HG02973 (cell line): ENCODE data around the gene SEC23B.
"Not testable (repeated sequence)": the region's sequence is repeated elsewhere in the genome, so short reads cannot be mapped to it uniquely, and the experiment has no call there.

Source experiments
- ATAC-seq: cut with Tn5 transposase; IDR thresholded peaks from one replicate; pipeline ENCODE4 v1.9.1; 2021; ENCODE audit warnings: moderate library complexity; ENCODE audit not compliant: unreplicated experiment

The SEC23B gene

GRCh38 chr20:18524646-18525045 is 16.9 kb downstream of the SEC23B start:
- no peak for ATAC-seq

- not testable (repeated sequence) for ATAC-seq
Observed at GRCh38 chr20:18526761-18527160, 19.0 kb downstream of the SEC23B start.

GRCh38 chr20:18527339-18527738 is 19.6 kb downstream of the SEC23B start:
- no peak for ATAC-seq

GRCh38 chr20:18527836-18528235 is 20.1 kb downstream of the SEC23B start:
- no peak for ATAC-seq

GRCh38 chr20:18529041-18529440 is 21.3 kb downstream of the SEC23B start:
- no peak for ATAC-seq

- ATAC-seq: no peak
Observed at GRCh38 chr20:18532626-18533025, 24.9 kb downstream of the SEC23B start.

GRCh38 chr20:18533491-18533890 is 25.8 kb downstream of the SEC23B start:
- ATAC-seq: no peak

GRCh38 chr20:18533978-18534644 is 26.4 kb downstream of the SEC23B start:
- ATAC-seq: no peak

- ATAC-seq: no peak
Observed at GRCh38 chr20:18537651-18538050, 29.9 kb downstream of the SEC23B start.

- no peak for ATAC-seq
Observed at GRCh38 chr20:18541741-18542140, 34.0 kb downstream of the SEC23B start.

GRCh38 chr20:18543216-18543615 is 35.5 kb downstream of the SEC23B start:
- ATAC-seq: no peak

GRCh38 chr20:18543932-18544331 is 36.2 kb downstream of the SEC23B start:
- no peak for ATAC-seq

- no peak for ATAC-seq
Observed at GRCh38 chr20:18545566-18545965, 37.8 kb downstream of the SEC23B start.

- no peak for ATAC-seq
Observed at GRCh38 chr20:18548465-18548864, 40.7 kb downstream of the SEC23B start.

GRCh38 chr20:18553746-18554145 is 46.0 kb downstream of the SEC23B start:
- ATAC-seq: no peak

- peak; percentile 99 for ATAC-seq
Observed at GRCh38 chr20:18566892-18567738, 59.4 kb downstream of the SEC23B start, which contains the start of gene SMIM26. SMIM26 (plus strand) TSS chr20:18567432; CDS start chr20:18567479, 47 bp downstream.

- ATAC-seq: no peak
Observed at GRCh38 chr20:18567739-18568091, 60.0 kb downstream of the SEC23B start.

- ATAC-seq: no peak
Observed at GRCh38 chr20:18571009-18571408, 63.3 kb downstream of the SEC23B start.

- no peak for ATAC-seq
Observed at GRCh38 chr20:18571578-18571977, 63.8 kb downstream of the SEC23B start.

GRCh38 chr20:18577942-18578341 is 70.2 kb downstream of the SEC23B start:
- no peak for ATAC-seq

- no peak for ATAC-seq
Observed at GRCh38 chr20:18578581-18578980, 70.8 kb downstream of the SEC23B start.

- ATAC-seq: no peak
Observed at GRCh38 chr20:18580012-18580411, 72.3 kb downstream of the SEC23B start.
